Measurements from ENCODE around the gene MGMT.

DNA sequence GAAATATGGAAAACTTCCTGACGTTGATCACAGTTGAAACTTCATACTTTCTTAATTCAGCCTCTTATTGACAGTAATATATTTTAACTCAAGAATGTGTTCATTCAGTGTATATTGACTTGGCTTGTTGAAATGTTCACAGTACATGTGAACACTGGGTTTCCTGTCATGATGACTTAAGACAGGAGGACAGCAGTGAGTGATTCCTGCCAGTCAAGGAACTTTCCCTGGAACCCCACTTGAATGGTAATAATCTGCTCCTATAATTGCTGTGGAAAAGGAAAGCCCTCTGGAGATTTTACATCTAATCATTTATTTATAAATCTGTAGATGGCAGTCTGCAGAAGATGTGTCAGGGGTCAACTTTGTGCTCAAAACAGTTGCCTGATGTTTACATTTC is 216.5 kb downstream of the MGMT start:
- TF ChIP-seq, protein P1, sequence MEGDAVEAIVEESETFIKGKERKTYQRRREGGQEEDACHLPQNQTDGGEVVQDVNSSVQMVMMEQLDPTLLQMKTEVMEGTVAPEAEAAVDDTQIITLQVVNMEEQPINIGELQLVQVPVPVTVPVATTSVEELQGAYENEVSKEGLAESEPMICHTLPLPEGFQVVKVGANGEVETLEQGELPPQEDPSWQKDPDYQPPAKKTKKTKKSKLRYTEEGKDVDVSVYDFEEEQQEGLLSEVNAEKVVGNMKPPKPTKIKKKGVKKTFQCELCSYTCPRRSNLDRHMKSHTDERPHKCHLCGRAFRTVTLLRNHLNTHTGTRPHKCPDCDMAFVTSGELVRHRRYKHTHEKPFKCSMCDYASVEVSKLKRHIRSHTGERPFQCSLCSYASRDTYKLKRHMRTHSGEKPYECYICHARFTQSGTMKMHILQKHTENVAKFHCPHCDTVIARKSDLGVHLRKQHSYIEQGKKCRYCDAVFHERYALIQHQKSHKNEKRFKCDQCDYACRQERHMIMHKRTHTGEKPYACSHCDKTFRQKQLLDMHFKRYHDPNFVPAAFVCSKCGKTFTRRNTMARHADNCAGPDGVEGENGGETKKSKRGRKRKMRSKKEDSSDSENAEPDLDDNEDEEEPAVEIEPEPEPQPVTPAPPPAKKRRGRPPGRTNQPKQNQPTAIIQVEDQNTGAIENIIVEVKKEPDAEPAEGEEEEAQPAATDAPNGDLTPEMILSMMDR (IDR thresholded peaks at IDR 0.05 in 2 of 3, conservative IDR thresholded peaks at IDR 0.05 in 1 of 3; ENCODE audit: borderline replicate concordance in 1 of 3, insufficient read depth in 1 of 3, low read depth in 2 of 3, low read length in 2 of 3) = no peak
- TF ChIP-seq ATF3 (IDR thresholded peaks at IDR 0.05) (no peak), POLR2AphosphoS5 (IDR thresholded peaks at IDR 0.05; ENCODE audit: low read depth, low read length) (no peak), POLR2A (IDR thresholded peaks at IDR 0.05; ENCODE audit: borderline replicate concordance, extremely low read depth, insufficient read depth, insufficient read length) (no peak), EZH2phosphoT487 (IDR thresholded peaks at IDR 0.05; ENCODE audit: borderline replicate concordance) (no peak)
- TF ChIP-seq, protein P2, sequence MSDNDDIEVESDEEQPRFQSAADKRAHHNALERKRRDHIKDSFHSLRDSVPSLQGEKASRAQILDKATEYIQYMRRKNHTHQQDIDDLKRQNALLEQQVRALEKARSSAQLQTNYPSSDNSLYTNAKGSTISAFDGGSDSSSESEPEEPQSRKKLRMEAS (IDR thresholded peaks at IDR 0.05) = no peak
